ENCODE data around the gene FAT4.

Gene FAT4

GRCh38 chr4:125314676-125315575 is at the start of gene FAT4:
FAT4 (plus strand) TSS chr4:125314955; CDS start chr4:125316412, 1,457 bp downstream.
- DNase-seq = peak; percentile 47 to 94 (median 86)

GRCh38 chr4:125265846-125266245 is 48.9 kb upstream of the FAT4 start:
- DNase-seq = no peak

GRCh38 chr4:125266901-125267604 is 47.7 kb upstream of the FAT4 start:
- DNase-seq = no peak

- DNase-seq = no peak
Observed at GRCh38 chr4:125267630-125268029, 47.1 kb upstream of the FAT4 start.

- DNase-seq = no peak
Observed at GRCh38 chr4:125268068-125268755, 46.5 kb upstream of the FAT4 start.

GRCh38 chr4:125276811-125277210 is 37.9 kb upstream of the FAT4 start:
- no peak for DNase-seq

GRCh38 chr4:125277790-125278189 is 37.0 kb upstream of the FAT4 start:
- DNase-seq = no peak

- no peak for DNase-seq
Observed at GRCh38 chr4:125280892-125281403, 33.8 kb upstream of the FAT4 start.

- no peak for DNase-seq
Observed at GRCh38 chr4:125283707-125284279, 31.0 kb upstream of the FAT4 start.

GRCh38 chr4:125297116-125297515 is 17.6 kb upstream of the FAT4 start:
- DNase-seq = no peak

- no peak for DNase-seq
Observed at GRCh38 chr4:125303058-125303457, 11.7 kb upstream of the FAT4 start.

- DNase-seq = no peak
Observed at GRCh38 chr4:125303821-125304220, 10.9 kb upstream of the FAT4 start.

- no peak for DNase-seq
Observed at GRCh38 chr4:125306112-125306511, 8.6 kb upstream of the FAT4 start.

- DNase-seq = no peak
Observed at GRCh38 chr4:125306533-125306932, 8.2 kb upstream of the FAT4 start.

GRCh38 chr4:125311503-125311902 is 3.3 kb upstream of the FAT4 start:
- DNase-seq = no peak

GRCh38 chr4:125313497-125313896 is 1.3 kb upstream of the FAT4 start:
- DNase-seq = peak in 21 of 56 donors; percentile 3 to 58 (median 16)

- peak in 1 of 56 donors; percentile 22 for DNase-seq
Observed at GRCh38 chr4:125313989-125314667, 627 bp upstream of the FAT4 start.

GRCh38 chr4:125315576-125316400 is 1.0 kb downstream of the FAT4 start:
- DNase-seq = peak in 46 of 56 donors; percentile 3 to 79 (median 46)

GRCh38 chr4:125316401-125316790 is 1.6 kb downstream of the FAT4 start:
- peak in 10 of 56 donors; percentile 0 to 69 (median 28) for DNase-seq
